Neural progenitor cell (in vitro differentiated cells): Measurements from ENCODE around the gene RAB8B. TPM values are rescaled to one million over a fixed set of nuclear protein-coding genes. Genes with fewer than 3 reads are reported as not detected.
A peak's percentile ranks its signal among the peaks of the same experiment; 100 is the strongest.
"Not testable (repeated sequence)": the region's sequence is repeated elsewhere in the genome, so short reads cannot be mapped to it uniquely, and the experiment has no call there.

Experiments
- DNase-seq: peaks from one replicate; pipeline ENCODE4 v3.0.0-alpha.2; 2016; ENCODE audit warnings: low spot score
- H2AFZ ChIP-seq: fragments of 200-600 bp; sonication (generic); replicated peaks from 2 replicates; pipeline ENCODE4 v1.6.1; 2016; ENCODE audit warnings: antibody characterized with exemption
- H3F3A ChIP-seq: fragments of 200-600 bp; sonication (generic); 2 replicates; pipeline ENCODE4 v1.6.1; 2016; ENCODE audit warnings: antibody characterized with exemption, low read depth
- H3K27ac ChIP-seq: fragments of 200-600 bp; sonication (generic); 2 replicates; pipeline ENCODE4 v1.5.1; 2016; ENCODE audit warnings: mild to moderate bottlenecking
- H3K27me3 ChIP-seq: fragments of 200-600 bp; sonication (generic); 2 replicates; pipeline ENCODE4 v1.6.1; 2016; ENCODE audit warnings: mild to moderate bottlenecking, moderate library complexity
- H3K36me3 ChIP-seq: fragments of 200-600 bp; sonication (generic); 2 replicates; pipeline ENCODE4 v1.5.1; 2016
- H3K4me1 ChIP-seq: fragments of 200-600 bp; sonication (generic); 2 replicates; pipeline ENCODE4 v1.6.1; 2016; ENCODE audit warnings: mixed run types
- H3K4me2 ChIP-seq: fragments of 200-600 bp; sonication (generic); 2 replicates; pipeline ENCODE4 v1.6.1; 2016
- H3K4me3 ChIP-seq: fragments of 200-600 bp; sonication (generic); 2 replicates; pipeline ENCODE4 v1.5.1; 2016
- H3K79me2 ChIP-seq: fragments of 200-600 bp; sonication (generic); 2 replicates; pipeline ENCODE4 v1.6.1; 2016; ENCODE audit warnings: low read depth
- H3K9ac ChIP-seq: fragments of 200-600 bp; sonication (generic); 2 replicates; pipeline ENCODE4 v1.6.1; 2016
- H3K9me3 ChIP-seq: fragments of 200-600 bp; sonication (generic); 2 replicates; pipeline ENCODE4 v1.5.1; 2016; ENCODE audit warnings: low read depth
- H4K20me1 ChIP-seq: fragments of 200-600 bp; sonication (generic); 2 replicates; pipeline ENCODE4 v1.6.1; 2016; ENCODE audit warnings: low read depth
- H3K27ac Mint-ChIP-seq: 3 replicates; pipeline ENCODE4 v1.8.0; 2021; ENCODE audit warnings: mixed read lengths
- H3K27me3 Mint-ChIP-seq: 2 replicates; pipeline ENCODE4 v1.8.0; 2022; ENCODE audit warnings: low read depth, mild to moderate bottlenecking, inconsistent platforms, moderate library complexity, mixed read lengths; ENCODE audit not compliant: insufficient read depth
- H3K36me3 Mint-ChIP-seq: 3 replicates; pipeline ENCODE4 v1.8.0; 2021; ENCODE audit warnings: mixed read lengths
- H3K4me1 Mint-ChIP-seq: 3 replicates; pipeline ENCODE4 v1.8.0; 2021; ENCODE audit warnings: mixed read lengths
- H3K4me3 Mint-ChIP-seq: 3 replicates; pipeline ENCODE4 v1.8.0; 2021; ENCODE audit warnings: mild to moderate bottlenecking, moderate library complexity, mixed read lengths
- H3K9me3 Mint-ChIP-seq: 3 replicates; pipeline ENCODE4 v1.8.0; 2020; ENCODE audit warnings: mixed read lengths
- EZH2 ChIP-seq: fragments of 200-600 bp; sonication (generic); IDR thresholded peaks from 2 replicates; pipeline ENCODE4 v1.6.1; 2017; ENCODE audit warnings: antibody characterized with exemption, mild to moderate bottlenecking, moderate library complexity
- EZH2phosphoT487 ChIP-seq: fragments of 200-600 bp; sonication (generic); IDR thresholded peaks from 2 replicates; pipeline ENCODE4 v1.6.1; 2017; ENCODE audit warnings: antibody characterized with exemption
- total RNA-seq: library from RNA; depleted of rRNA; stranded (reverse); fragments of >200 nt; gene quantifications from 2 replicates; pipeline ENCODE4 v1.2.3, GENCODE V29; 2015; ENCODE audit warnings: low replicate concordance
- TF ChIP-seq, protein P1 (sequence below): fragments of 200-600 bp; sonication (generic); IDR thresholded peaks from 2 replicates; pipeline ENCODE4 v1.5.1; 2017; ENCODE audit warnings: antibody characterized with exemption, mild to moderate bottlenecking

RAB8B gene
- total RNA-seq, 1 donor from 2014 or later, result 107 TPM

DNA sequence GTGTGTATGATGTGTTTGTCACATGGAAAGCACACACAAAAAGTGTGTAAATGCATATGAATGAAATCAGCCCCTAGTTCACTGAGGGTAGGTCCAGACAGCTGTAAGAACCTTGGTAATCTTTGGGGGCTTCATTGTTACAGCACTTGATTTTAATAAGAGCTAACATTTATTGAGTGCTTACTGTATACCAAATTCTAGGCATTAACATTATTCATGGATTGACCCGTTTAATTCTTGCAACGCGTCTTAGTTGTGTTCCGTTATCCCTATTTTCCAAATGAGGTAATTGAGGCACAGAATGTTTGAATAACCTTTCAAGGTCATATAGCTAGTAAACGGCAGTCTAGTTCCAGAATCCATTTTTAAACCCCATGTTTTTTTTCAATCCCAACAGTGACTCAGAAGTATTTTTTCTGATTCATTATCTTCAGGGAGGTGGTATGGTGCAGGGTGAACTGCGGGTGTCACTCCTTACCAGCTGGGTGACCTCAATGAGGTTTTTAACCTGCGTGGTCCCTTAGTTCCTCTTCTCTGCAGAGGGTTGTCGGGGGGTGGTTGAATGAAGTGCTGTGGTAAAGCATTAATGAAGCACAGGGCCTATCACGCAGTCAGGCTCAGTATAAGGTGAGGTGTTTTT lies 14.2 kb downstream of the RAB8B start:
- no peak for DNase-seq
- peaks cover 95% of the 10 kb centered on the region for H3K79me2 ChIP-seq
- H3K27me3 ChIP-seq, result no peaks in the 10 kb centered on the region
- H3K4me3 ChIP-seq, result no peak overlapping the region
- Mint-ChIP-seq H3K4me1 (peaks cover 4% of the 10 kb centered on the region), H3K36me3 (peaks cover 28% of the 10 kb centered on the region), H3K27ac (no peak overlapping the region), H3K27me3 (peaks cover 2% of the 10 kb centered on the region), H3K9me3 (peaks cover 6% of the 10 kb centered on the region), H3K4me3 (no peak overlapping the region)
- H2AFZ ChIP-seq, result no peak overlapping the region
- TF ChIP-seq, protein P1, sequence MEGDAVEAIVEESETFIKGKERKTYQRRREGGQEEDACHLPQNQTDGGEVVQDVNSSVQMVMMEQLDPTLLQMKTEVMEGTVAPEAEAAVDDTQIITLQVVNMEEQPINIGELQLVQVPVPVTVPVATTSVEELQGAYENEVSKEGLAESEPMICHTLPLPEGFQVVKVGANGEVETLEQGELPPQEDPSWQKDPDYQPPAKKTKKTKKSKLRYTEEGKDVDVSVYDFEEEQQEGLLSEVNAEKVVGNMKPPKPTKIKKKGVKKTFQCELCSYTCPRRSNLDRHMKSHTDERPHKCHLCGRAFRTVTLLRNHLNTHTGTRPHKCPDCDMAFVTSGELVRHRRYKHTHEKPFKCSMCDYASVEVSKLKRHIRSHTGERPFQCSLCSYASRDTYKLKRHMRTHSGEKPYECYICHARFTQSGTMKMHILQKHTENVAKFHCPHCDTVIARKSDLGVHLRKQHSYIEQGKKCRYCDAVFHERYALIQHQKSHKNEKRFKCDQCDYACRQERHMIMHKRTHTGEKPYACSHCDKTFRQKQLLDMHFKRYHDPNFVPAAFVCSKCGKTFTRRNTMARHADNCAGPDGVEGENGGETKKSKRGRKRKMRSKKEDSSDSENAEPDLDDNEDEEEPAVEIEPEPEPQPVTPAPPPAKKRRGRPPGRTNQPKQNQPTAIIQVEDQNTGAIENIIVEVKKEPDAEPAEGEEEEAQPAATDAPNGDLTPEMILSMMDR, result no peak
- no peak for TF ChIP-seq EZH2phosphoT487
- TF ChIP-seq EZH2, result no peak
- no peak overlapping the region for H3K4me2 ChIP-seq
- H3K36me3 ChIP-seq, result no peaks in the 10 kb centered on the region
- H3K4me1 ChIP-seq, result peaks cover 6% of the 10 kb centered on the region
- no peaks in the 10 kb centered on the region for H3F3A ChIP-seq
- H3K9me3 ChIP-seq, result no peaks in the 10 kb centered on the region
- H4K20me1 ChIP-seq, result peaks cover 19% of the 10 kb centered on the region
- no peak overlapping the region for H3K9ac ChIP-seq
- H3K27ac ChIP-seq, result no peak overlapping the region

- H3K4me3 Mint-ChIP-seq, result no peak overlapping the region
- peaks cover 15% of the 10 kb centered on the region for H3F3A ChIP-seq
- peaks cover 22% of the 10 kb centered on the region for H3K36me3 Mint-ChIP-seq
- H2AFZ ChIP-seq, result no peak overlapping the region
- DNase-seq, result no peak
- no peak overlapping the region for H3K4me3 ChIP-seq
- H3K27me3 Mint-ChIP-seq, result peaks cover 5% of the 10 kb centered on the region
- H3K4me1 ChIP-seq, result peaks cover 23% of the 10 kb centered on the region
- H3K9ac ChIP-seq, result no peak overlapping the region
- no peaks in the 10 kb centered on the region for H3K27me3 ChIP-seq
- peaks cover 20% of the 10 kb centered on the region for H3K4me1 Mint-ChIP-seq
- H3K27ac Mint-ChIP-seq, result no peak overlapping the region
- peaks cover 5% of the 10 kb centered on the region for H3K9me3 Mint-ChIP-seq
- H3K9me3 ChIP-seq, result no peaks in the 10 kb centered on the region
- peaks cover 94% of the 10 kb centered on the region for H3K79me2 ChIP-seq
- TF ChIP-seq EZH2 (no peak), EZH2phosphoT487 (no peak)
- TF ChIP-seq, protein P1, result no peak
- peaks cover 19% of the 10 kb centered on the region for H4K20me1 ChIP-seq
- H3K36me3 ChIP-seq, result no peaks in the 10 kb centered on the region
- no peak overlapping the region for H3K27ac ChIP-seq
- H3K4me2 ChIP-seq, result no peak overlapping the region
Measured at GRCh38 chr15:63206079-63206478, 16.7 kb downstream of the RAB8B start.

DNA sequence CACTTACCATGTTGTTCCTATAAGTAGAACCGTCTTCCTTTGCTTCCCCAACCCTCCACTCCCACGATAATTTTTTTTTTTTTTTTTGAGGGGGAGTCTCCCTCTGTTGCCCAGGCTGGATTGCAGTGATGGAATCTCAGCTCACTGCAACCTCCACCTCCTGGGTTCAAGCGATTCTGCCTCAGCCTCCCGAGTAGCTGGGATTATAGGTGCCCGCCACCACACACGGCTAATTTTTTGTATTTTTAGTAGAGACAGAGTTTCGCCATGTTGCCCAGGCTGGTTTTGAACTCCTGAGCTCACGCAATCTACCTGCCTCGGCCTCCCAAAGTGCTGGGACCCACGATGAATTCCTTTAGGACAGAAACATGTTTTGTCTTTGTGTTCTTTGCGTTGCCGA lies 19.4 kb downstream of the RAB8B start:
- H3K27me3 ChIP-seq, H3K4me2 ChIP-seq, H3K4me3 Mint-ChIP-seq, H3K9ac ChIP-seq, H3K36me3 ChIP-seq, H3K9me3 ChIP-seq, DNase-seq, H3K4me3 ChIP-seq, H3K27me3 Mint-ChIP-seq, H3K9me3 Mint-ChIP-seq, H2AFZ ChIP-seq, H3K27ac ChIP-seq: not testable (repeated sequence)
- H3K27ac Mint-ChIP-seq, result peak overlapping the region; percentile 5
- Histone ChIP-seq H3F3A (peaks cover 15% of the 10 kb centered on the region), H3K79me2 (peaks cover 98% of the 10 kb centered on the region), H4K20me1 (peaks cover 14% of the 10 kb centered on the region), H3K4me1 (peaks cover 18% of the 10 kb centered on the region)
- H3K36me3 Mint-ChIP-seq, result peaks cover 12% of the 10 kb centered on the region
- peaks cover 25% of the 10 kb centered on the region for H3K4me1 Mint-ChIP-seq
